HCT116 (cell line): Measurements from ENCODE around the gene WDR5. TPM values are rescaled to one million over a fixed set of nuclear protein-coding genes. Genes with fewer than 3 reads are reported as not detected.

Source experiments
- ATAC-seq: fragments of 200-7000 bp; cut with Tn5 transposase; 2 replicates; pipeline ENCODE4 v1.9.1; 2020; ENCODE audit warnings: mild to moderate bottlenecking, moderate library complexity
- BruUV-seq: library from RNA; stranded (reverse); fragments of 400-500 nt; replicated peaks from 2 replicates; lab custom pipeline; 2021; lab: Mats Ljungman, UMichigan
- CTCF ChIA-PET: fragments of 300-600 bp; sonication (Branson Sonifier 250); formaldehyde crosslinking; loops from one replicate; lab custom pipeline; 2021; ENCODE audit warnings: antibody characterized with exemption; lab: Charles Lee
- POLR2A ChIA-PET: fragments of 300-600, 350-600 bp; sonication (Branson Sonifier 250); formaldehyde crosslinking; loops from one replicate; lab custom pipeline; 2021; ENCODE audit warnings: antibody characterized with exemption; lab: Charles Lee
- RAD21 ChIA-PET, 2 experiments: fragments of 300-600 bp; sonication (Branson Sonifier 250); formaldehyde crosslinking; loops; one replicate each; lab custom pipeline; 2023; ENCODE audit warnings: low total read pairs in 2 of 2; ENCODE audit not compliant: uncharacterized antibody in 2 of 2, unreplicated experiment in 2 of 2, low non-redundant PET in 1 of 2; lab: Charles Lee
- DNase-seq: peaks from one replicate; pipeline ENCODE4 v3.0.0-alpha.2; 2010; ENCODE audit warnings: low read depth, low spot score
- H2AFZ ChIP-seq: fragments of 200-600 bp; shearing (Covaris generic), sonication (generic); 2 replicates; pipeline ENCODE4 v1.6.1; 2017; ENCODE audit warnings: low read depth, mixed run types, mixed read lengths, antibody characterized with exemption, low read length; ENCODE audit not compliant: poor library complexity, severe bottlenecking
- H3K27ac ChIP-seq: 2 replicates; pipeline ENCODE4 v1.5.1; 2012; ENCODE audit warnings: low read depth, low read length
- H3K27me3 ChIP-seq: fragments of 200-600 bp; sonication (generic); 2 replicates; pipeline ENCODE4 v1.6.1; 2016; ENCODE audit warnings: mixed run types, low read length, mixed read lengths; ENCODE audit not compliant: insufficient read depth
- H3K36me3 ChIP-seq, 2 experiments: fragments of 200-500 bp in 1 of 2; fragments of 200-600 bp in 1 of 2; sonication (Bioruptor generic) in 1 of 2; sonication (generic) in 1 of 2; 2 replicates each; pipeline versions ENCODE4 v1.5.1 to v1.6.1; 2014 to 2016; ENCODE audit warnings: low read length in 2 of 2, inconsistent platforms in 1 of 2, mixed read lengths in 1 of 2, mixed run types in 1 of 2; ENCODE audit not compliant: insufficient read depth in 2 of 2, control insufficient read depth in 1 of 2
- H3K4me1 ChIP-seq, 2 experiments: fragments of 200-600 bp in 1 of 2; sonication (generic) in 1 of 2; 2 replicates each; pipeline versions ENCODE4 v1.5.1 to v1.6.1; 2012 to 2017; ENCODE audit warnings: low read length in 2 of 2, inconsistent platforms in 1 of 2, mild to moderate bottlenecking in 1 of 2, mixed read lengths in 1 of 2, mixed run types in 1 of 2, moderate library complexity in 1 of 2; ENCODE audit not compliant: insufficient read depth in 2 of 2, control insufficient read depth in 1 of 2
- H3K4me2 ChIP-seq: fragments of 200-600 bp; sonication (generic); 2 replicates; pipeline ENCODE4 v1.6.1; 2017; ENCODE audit warnings: mixed run types, low read length, mixed read lengths
- H3K4me3 ChIP-seq, 2 experiments: fragments of 200-600 bp in 1 of 2; sonication (generic) in 1 of 2; replicated peaks in 1 of 2; 2 replicates each; pipeline ENCODE4 v1.5.1; 2011 to 2016; ENCODE audit warnings: low read length in 2 of 2, control low read depth in 1 of 2, low read depth in 1 of 2, mild to moderate bottlenecking in 1 of 2, mixed read lengths in 1 of 2, mixed run types in 1 of 2
- H3K79me2 ChIP-seq: fragments of 200-600 bp; sonication (generic); 2 replicates; pipeline ENCODE4 v1.6.1; 2017; ENCODE audit warnings: mild to moderate bottlenecking, mixed run types, low read length, moderate library complexity, mixed read lengths; ENCODE audit not compliant: insufficient read depth
- H3K9ac ChIP-seq: fragments of 200-600 bp; sonication (generic); 2 replicates; pipeline ENCODE4 v1.6.1; 2016; ENCODE audit warnings: low read length, mixed read lengths
- H3K9me2 ChIP-seq: fragments of 200-600 bp; sonication (generic), shearing (Covaris generic); 2 replicates; pipeline ENCODE4 v1.6.1; 2017; ENCODE audit warnings: mixed run types, mild to moderate bottlenecking, moderate library complexity; ENCODE audit not compliant: insufficient read depth
- H3K9me3 ChIP-seq, 2 experiments: fragments of 200-500 bp in 1 of 2; fragments of 200-600 bp in 1 of 2; sonication (Bioruptor generic) in 1 of 2; sonication (generic) in 1 of 2; 2 replicates each; pipeline ENCODE4 v1.6.1; 2014 to 2017; ENCODE audit warnings: low read length in 2 of 2, mixed read lengths in 2 of 2, inconsistent platforms in 1 of 2, low read depth in 1 of 2, mild to moderate bottlenecking in 1 of 2, mixed run types in 1 of 2, moderate library complexity in 1 of 2; ENCODE audit not compliant: control insufficient read depth in 1 of 2, insufficient read depth in 1 of 2
- H4K20me1 ChIP-seq: fragments of 200-600 bp; sonication (generic), shearing (Covaris generic); 2 replicates; pipeline ENCODE4 v1.6.1; 2017; ENCODE audit warnings: mixed run types, mild to moderate bottlenecking, moderate library complexity; ENCODE audit not compliant: insufficient read depth
- ATF3 ChIP-seq: IDR thresholded peaks from 2 replicates; pipeline ENCODE4 v1.6.1; 2012
- CBX3 ChIP-seq: IDR thresholded peaks from 2 replicates; pipeline ENCODE4 v1.6.1; 2012; ENCODE audit warnings: low read depth
- EZH2 ChIP-seq: fragments of 200-600 bp; sonication (generic); IDR thresholded peaks from 2 replicates; pipeline ENCODE4 v1.6.1; 2017; ENCODE audit warnings: antibody characterized with exemption, mixed run types
- EZH2phosphoT487 ChIP-seq: fragments of 200-600 bp; IDR thresholded peaks from 2 replicates; pipeline ENCODE4 v1.6.1; 2018; ENCODE audit warnings: antibody characterized with exemption, borderline replicate concordance
- JUND ChIP-seq: IDR thresholded peaks from 2 replicates; pipeline ENCODE4 v1.6.1; 2012
- POLR2A ChIP-seq: IDR thresholded peaks from 2 replicates; pipeline ENCODE4 v1.7.0; 2011; ENCODE audit warnings: borderline replicate concordance; ENCODE audit not compliant: insufficient read depth, insufficient read length; ENCODE audit errors: extremely low read depth
- REST ChIP-seq: IDR thresholded peaks from 2 replicates; pipeline ENCODE4 v1.6.1; 2012; ENCODE audit warnings: low read depth
- SIN3A ChIP-seq: IDR thresholded peaks from 2 replicates; pipeline ENCODE4 v1.6.1; 2012; ENCODE audit warnings: low read depth
- SRF ChIP-seq: IDR thresholded peaks from 2 replicates; pipeline ENCODE4 v1.6.1; 2012; ENCODE audit warnings: low read depth
- YY1 ChIP-seq: IDR thresholded peaks from 2 replicates; pipeline ENCODE4 v1.6.1; 2011; ENCODE audit warnings: low read length, low read depth, moderate library complexity, mild to moderate bottlenecking; ENCODE audit not compliant: insufficient replicate concordance; ENCODE audit errors: extremely low read depth
- ZFX ChIP-seq: fragments of 450-650 bp; IDR thresholded peaks from 2 replicates; pipeline ENCODE4 v1.6.1; 2017
- ZNF274 ChIP-seq: fragments of 200-500 bp; sonication (Bioruptor generic); IDR thresholded peaks from 2 replicates; pipeline ENCODE4 v1.6.1; 2014; ENCODE audit warnings: mild to moderate bottlenecking, low read depth, low read length, inconsistent platforms
- intact Hi-C: fragments of 100-400 bp; cut with micrococcal nuclease; formaldehyde crosslinking; loops from 2 replicates; pipeline ENCODE4 v1.10.0; 2022
- total RNA-seq: library from RNA; stranded (reverse); gene quantifications from one replicate; pipeline ENCODE4 v1.2.1, GENCODE V29; 2021; ENCODE audit not compliant: unreplicated experiment

WDR5 gene
- total RNA-seq, 1 experiment from 2014 or later: 55.8 TPM

- no peak overlapping the region for H3K4me2 ChIP-seq
- no peak overlapping the region for H3K9ac ChIP-seq
- H3K27ac ChIP-seq: no peak overlapping the region
- H3K9me2 ChIP-seq: no peaks in the 10 kb centered on the region
- TF ChIP-seq REST: no peak
- TF ChIP-seq SRF: no peak
- TF ChIP-seq YY1: no peak
- no peak for TF ChIP-seq ZFX
- no peak for TF ChIP-seq POLR2A
- no peak for TF ChIP-seq EZH2phosphoT487
- TF ChIP-seq CBX3: no peak
- no peak for TF ChIP-seq ZNF274
- no peak for TF ChIP-seq EZH2
- TF ChIP-seq ATF3: no peak
- no peak for TF ChIP-seq JUND
- no peak for TF ChIP-seq SIN3A
- H3K36me3 ChIP-seq: no peaks in the 10 kb centered on the region
- no peaks in the 10 kb centered on the region for H3K4me1 ChIP-seq
- no peak for DNase-seq
- ChIA-PET POLR2A (no interaction called here), CTCF (no interaction called here), RAD21 (no interaction called here)
- intact Hi-C loops: no loop called here
- no peak overlapping the region for H3K4me3 ChIP-seq
- H3K79me2 ChIP-seq: no peaks in the 10 kb centered on the region
- peaks cover 14% of the 10 kb centered on the region for H3K27me3 ChIP-seq
- no TSS peak for BruUV-seq
- no peaks in the 10 kb centered on the region for H3K9me3 ChIP-seq
- no peaks in the 10 kb centered on the region for H4K20me1 ChIP-seq
- no peak overlapping the region for H2AFZ ChIP-seq
- no peak for ATAC-seq
Observed at GRCh38 chr9:134101623-134102149, 34.2 kb upstream of the WDR5 start.
